Uterus (tissue), 2 donors: ENCODE data around the gene SVEP1.

Experiments
- CTCF ChIP-seq, 4 experiments: fragments of 200-600 bp in 2 of 4; fragments of 450-650 bp in 2 of 4; sonication (generic) in 2 of 4; IDR thresholded peaks; one replicate each; pipeline ENCODE4 v1.5.1; 2016 to 2019; ENCODE audit warnings: antibody characterized with exemption in 4 of 4, mild to moderate bottlenecking in 2 of 4, moderate library complexity in 1 of 4
- POLR2A ChIP-seq, 2 donors: fragments of 450-650 bp; IDR thresholded peaks; one replicate each; pipeline ENCODE4 v1.6.1; 2016; ENCODE audit warnings: antibody characterized with exemption in 2 of 2, mild to moderate bottlenecking in 1 of 2, moderate library complexity in 1 of 2

- no peak for TF ChIP-seq CTCF (IDR thresholded peaks at IDR 0.05)
- TF ChIP-seq POLR2A (IDR thresholded peaks at IDR 0.05): no peak
Observed at GRCh38 chr9:110330484-110331105, 248.9 kb downstream of the SVEP1 start.
